GM10248 (cell line): ENCODE results near the gene CUL2.
"Not testable (repeated sequence)": the region's sequence is repeated elsewhere in the genome, so short reads cannot be mapped to it uniquely, and the experiment has no call there.

Experiments
- CTCF ChIA-PET: fragments of 300-600 bp; sonication (Branson Sonifier 250); formaldehyde crosslinking; extraction: SDS; loops from one replicate; lab custom pipeline; 2021; ENCODE audit warnings: antibody characterized with exemption; lab: Yijun Ruan, JAX
- POLR2A ChIA-PET: fragments of 350-650 bp; sonication (Branson Sonifier 250); formaldehyde crosslinking; extraction: SDS; loops from one replicate; lab custom pipeline; 2020; ENCODE audit warnings: antibody characterized with exemption; lab: Yijun Ruan, JAX
- DNase-seq: peaks from one replicate; pipeline ENCODE4 v3.0.0; 2012; ENCODE audit errors: extremely low spot score
- TF ChIP-seq, protein P1 (sequence below): IDR thresholded peaks from 2 replicates; pipeline ENCODE4 v1.5.1; 2012; ENCODE audit warnings: mild to moderate bottlenecking, low read depth; ENCODE audit errors: extremely low read depth, missing control alignments, control extremely low read depth

The CUL2 gene

DNA sequence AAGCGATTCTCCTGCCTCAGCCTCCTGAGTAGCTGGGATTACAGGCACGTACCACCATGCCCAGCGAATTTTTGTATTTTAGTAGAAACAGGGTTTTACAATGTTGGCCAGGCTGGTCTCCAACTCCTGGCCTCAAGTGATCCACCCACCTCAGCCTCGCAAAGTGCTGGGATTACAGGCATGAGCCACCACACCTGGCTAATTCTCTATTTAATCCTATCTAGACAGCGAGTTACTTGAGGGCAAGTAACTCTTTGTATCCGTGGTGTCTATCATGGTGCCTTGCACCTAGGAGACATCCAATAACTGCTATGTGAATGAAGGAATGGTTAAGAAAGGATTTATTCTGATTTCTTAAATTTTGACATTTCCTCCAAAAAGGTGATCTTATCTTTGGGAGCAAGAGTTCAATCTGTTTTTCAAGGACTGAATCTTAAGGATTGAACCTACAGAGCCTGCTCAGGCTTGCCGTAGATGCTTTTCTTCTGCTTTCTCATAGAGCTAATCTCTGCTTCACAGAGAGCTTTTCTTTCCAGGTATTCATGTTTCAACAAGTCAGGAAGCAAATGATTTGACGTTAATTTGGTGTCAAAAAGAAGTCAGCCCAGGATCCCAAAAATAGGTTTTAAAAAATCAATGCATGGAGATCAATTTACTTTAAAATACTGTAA lies 101.6 kb downstream of the CUL2 start:
- no peak for DNase-seq
- ChIA-PET CTCF (interaction anchor here (1.3 kb wide), 1 partner anchor 10 kb away, joined by 3 read pairs; no protein-coding TSS in a partner anchor), POLR2A (no interaction called here)
- TF ChIP-seq, protein P1, sequence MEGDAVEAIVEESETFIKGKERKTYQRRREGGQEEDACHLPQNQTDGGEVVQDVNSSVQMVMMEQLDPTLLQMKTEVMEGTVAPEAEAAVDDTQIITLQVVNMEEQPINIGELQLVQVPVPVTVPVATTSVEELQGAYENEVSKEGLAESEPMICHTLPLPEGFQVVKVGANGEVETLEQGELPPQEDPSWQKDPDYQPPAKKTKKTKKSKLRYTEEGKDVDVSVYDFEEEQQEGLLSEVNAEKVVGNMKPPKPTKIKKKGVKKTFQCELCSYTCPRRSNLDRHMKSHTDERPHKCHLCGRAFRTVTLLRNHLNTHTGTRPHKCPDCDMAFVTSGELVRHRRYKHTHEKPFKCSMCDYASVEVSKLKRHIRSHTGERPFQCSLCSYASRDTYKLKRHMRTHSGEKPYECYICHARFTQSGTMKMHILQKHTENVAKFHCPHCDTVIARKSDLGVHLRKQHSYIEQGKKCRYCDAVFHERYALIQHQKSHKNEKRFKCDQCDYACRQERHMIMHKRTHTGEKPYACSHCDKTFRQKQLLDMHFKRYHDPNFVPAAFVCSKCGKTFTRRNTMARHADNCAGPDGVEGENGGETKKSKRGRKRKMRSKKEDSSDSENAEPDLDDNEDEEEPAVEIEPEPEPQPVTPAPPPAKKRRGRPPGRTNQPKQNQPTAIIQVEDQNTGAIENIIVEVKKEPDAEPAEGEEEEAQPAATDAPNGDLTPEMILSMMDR = no peak

DNA sequence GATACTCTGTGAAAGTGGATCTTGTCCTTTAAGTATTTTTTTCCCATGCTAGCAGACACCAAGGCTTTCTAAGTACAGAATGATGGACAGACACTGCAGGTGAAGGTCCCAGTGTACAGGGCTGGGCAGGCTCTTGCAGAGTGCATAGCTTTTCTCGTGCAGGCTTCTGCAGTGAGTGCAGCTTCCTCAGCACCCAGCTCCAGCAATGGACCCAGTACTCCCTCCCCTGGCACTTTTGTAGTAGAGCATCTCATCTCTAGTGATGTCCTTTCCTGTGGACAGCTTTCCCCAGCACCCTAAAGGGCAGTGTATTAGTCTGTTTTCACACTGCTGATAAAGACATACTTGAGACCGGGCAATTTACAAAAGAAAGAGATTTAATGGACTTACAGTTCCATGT lies 104.3 kb downstream of the CUL2 start:
- POLR2A ChIA-PET = no interaction called here
- DNase-seq = no peak
- TF ChIP-seq, protein P1 = no peak
- CTCF ChIA-PET = interaction anchor here (1.1 to 3.6 kb wide), 3 partner anchors 9 to 319 kb away, joined by 3 to 24 read pairs (median 3); no protein-coding TSS in a partner anchor

DNA sequence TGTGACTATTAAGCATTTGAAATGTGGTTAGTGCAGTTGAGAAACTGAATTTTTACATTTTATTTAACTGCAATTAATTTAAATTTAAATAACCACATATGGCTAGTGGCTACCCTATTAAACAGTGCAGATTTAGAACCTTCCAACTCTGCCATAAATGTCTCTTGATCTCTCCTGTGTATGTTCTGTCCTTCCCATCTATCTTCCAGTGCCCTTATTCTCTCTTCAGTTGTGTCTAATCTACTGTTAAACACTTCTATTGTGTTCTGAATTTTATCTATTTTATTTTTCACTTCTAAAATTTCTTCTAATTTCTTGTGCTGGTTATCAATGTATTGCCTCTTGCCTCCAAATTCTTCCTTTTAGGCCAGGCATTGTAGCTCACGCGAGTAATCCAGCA lies 105.0 kb downstream of the CUL2 start:
- CTCF ChIA-PET = interaction anchor here (1.1 to 3.6 kb wide), 3 partner anchors 10 to 15 kb away, joined by 3 to 24 read pairs (median 3); no protein-coding TSS in a partner anchor
- TF ChIP-seq, protein P1 = no peak
- no peak for DNase-seq
- POLR2A ChIA-PET = no interaction called here

DNA sequence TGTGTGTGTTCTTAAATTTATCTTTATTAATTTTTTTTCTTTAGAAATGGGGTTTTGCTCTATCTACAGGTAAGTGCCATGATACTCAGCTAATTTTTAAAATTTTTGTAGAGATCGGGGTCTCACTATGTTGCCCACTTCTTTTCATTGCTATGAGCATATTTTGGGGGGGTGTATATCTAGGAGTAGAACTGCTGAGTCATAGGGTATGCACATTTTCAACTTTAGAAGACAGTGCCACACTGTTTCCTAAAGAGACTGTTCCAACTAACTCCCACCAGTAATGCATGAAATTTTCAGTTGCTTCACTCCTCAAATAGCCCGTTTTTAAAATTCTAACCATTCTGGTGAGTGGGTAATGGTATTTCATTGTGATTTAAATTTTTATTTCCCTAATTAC lies 108.3 kb downstream of the CUL2 start:
- TF ChIP-seq, protein P1 = no peak
- ChIA-PET POLR2A (no interaction called here), CTCF (interaction anchor here (3.5 kb wide), 1 partner anchor 13 kb away, joined by 15 read pairs; no protein-coding TSS in a partner anchor)
- DNase-seq = no peak

DNA sequence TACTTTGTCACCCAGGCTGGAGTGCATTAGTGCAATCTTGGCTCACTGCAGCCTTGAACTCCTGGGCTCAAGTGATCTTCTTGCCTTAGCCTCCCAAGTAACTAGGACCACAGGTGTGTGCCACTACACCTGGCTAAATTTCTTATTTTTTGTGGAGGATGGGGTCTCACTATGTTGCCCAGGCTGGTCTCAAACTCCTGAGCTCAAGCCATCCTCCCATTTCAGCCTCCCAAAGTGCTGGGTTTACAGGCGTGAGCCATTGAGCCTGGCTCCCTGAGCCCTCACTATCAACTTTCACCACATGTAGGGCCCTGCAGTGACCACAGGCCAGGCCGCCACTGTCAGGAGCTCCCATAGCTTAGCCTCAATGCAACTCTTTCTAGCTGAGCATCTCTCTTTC lies 110.2 kb downstream of the CUL2 start:
- ChIA-PET CTCF (interaction anchor here (1.0 to 3.5 kb wide), 2 partner anchors 15 to 323 kb away, joined by 3 to 15 read pairs; no protein-coding TSS in a partner anchor), POLR2A (no interaction called here)
- TF ChIP-seq, protein P1 = no peak
- no peak for DNase-seq

DNA sequence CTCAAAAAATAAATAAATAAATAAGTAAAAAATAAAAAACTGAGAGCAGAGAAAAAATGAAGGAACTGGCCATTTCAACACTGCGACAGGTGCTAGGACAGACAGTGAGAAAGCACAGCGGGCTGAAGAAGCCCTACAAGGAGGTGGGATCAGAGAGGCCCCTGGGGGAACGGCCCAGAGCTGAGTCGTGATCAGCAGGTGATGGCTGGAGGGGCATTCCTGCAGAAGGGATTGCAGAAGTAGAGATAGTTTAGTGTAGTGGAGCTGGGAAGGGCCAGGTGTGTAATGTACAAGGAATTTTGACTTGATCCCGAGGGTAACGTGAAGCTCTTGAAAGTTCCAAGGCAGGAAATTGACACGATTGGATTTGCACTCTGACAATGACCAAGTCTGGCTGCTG lies 112.1 kb downstream of the CUL2 start:
- DNase-seq = no peak
- ChIA-PET POLR2A (no interaction called here), CTCF (interaction anchor here (0.8 kb wide), 1 partner anchor 16 kb away, joined by 5 read pairs; no protein-coding TSS in a partner anchor)
- TF ChIP-seq, protein P1 = no peak

DNA sequence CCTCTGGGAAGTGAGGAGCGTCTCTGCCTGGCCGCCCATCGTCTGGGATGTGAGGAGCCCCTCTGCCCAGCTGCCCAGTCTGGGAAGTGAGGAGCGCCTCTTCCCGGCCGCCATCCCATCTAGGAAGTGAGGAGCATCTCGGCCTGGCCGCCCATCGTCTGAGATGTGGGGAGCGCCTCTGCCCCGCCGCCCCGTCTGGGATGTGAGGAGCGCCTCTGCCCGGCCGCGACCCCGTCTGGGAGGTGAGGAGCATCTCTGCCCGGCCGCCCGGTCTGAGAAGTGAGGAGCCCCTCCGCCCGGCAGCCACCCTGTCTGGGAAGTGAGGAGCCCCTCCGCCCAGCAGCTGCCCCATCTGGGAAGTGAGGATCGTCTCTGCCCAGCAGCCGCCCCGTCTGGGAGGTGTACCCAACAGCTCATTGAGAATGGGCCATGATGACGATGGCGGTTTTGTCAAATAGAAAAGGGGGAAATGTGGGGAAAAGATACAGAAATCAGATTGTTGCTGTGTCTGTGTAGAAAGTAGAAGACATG lies 113.7 kb downstream of the CUL2 start:
- POLR2A ChIA-PET, DNase-seq, CTCF ChIA-PET: not testable (repeated sequence)

DNA sequence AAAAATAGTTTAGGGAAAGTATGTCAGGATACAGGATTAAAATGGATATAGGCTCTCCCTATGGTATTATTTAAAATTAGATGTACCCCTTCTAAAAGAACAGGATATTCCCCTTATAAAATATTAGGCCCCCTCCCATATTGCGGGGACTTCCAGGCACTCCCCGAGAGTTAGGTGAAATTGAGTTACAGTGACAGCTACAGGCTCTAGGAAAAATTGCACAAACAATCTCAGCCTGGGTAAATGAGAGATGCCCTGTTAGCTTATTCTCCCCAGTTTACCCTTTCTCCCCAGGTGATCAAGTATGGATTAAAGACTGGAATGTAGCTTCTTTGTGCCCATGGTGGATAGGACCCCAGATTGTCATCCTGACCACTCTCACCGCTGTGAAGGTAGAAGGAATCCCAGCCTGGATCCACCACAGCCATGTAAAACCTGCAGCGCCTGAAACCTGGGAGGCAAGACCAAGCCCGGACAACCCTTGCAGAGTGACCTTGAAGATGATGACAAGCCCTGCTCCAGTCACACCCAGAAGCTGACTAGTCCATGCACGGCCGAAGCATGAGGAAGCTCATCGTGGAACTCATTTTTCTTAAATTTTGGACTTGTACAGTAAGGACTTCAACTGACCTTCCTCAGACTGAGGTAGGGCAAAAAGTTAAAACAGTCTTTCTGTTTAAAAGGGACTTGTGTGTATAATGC lies 115.6 kb downstream of the CUL2 start:
- POLR2A ChIA-PET, DNase-seq: not testable (repeated sequence)
- CTCF ChIA-PET = interaction anchor here (1.1 to 1.2 kb wide), 2 partner anchors 10 to 12 kb away, joined by 3 read pairs; no protein-coding TSS in a partner anchor

DNA sequence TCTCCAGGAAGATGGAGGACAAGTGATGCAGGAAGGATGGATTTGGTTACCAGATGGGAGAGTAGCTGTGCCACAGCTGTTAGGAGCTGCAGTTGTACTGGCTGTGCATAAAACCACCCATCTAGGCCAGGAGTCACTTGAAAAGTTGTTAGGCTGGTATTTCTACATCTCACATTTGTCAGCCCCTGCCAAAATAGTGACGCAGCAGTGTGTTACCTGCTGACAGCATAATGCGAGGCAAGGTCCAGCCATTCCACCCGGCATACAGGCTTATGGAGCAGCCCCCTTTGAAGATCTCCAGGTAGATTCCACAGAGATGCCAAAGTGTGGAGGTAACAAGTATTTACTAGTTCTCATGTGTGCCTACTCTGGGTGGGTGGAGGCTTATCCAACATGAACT lies 116.4 kb downstream of the CUL2 start:
- POLR2A ChIA-PET = not testable (repeated sequence)

More for the DNA sequence above, 116.4 kb downstream of the CUL2 start:
- DNase-seq = not testable (repeated sequence)
- CTCF ChIA-PET = interaction anchor here (1.1 kb wide), 1 partner anchor 11 kb away, joined by 3 read pairs; no protein-coding TSS in a partner anchor
